Mammary epithelial cell (primary cell): ENCODE data around the gene GRK1.

Experiments used
- EZH2 ChIP-seq: IDR thresholded peaks from 2 replicates; pipeline ENCODE4 v1.6.1; 2012; ENCODE audit warnings: low read length, inconsistent platforms, borderline replicate concordance
- TF ChIP-seq, protein P1 (sequence below), 2 donors: IDR thresholded peaks in 1 of 2; conservative IDR thresholded peaks in 1 of 2; 2 replicates each; pipeline ENCODE4 v1.5.1; 2011 to 2012; ENCODE audit warnings: inconsistent platforms in 2 of 2, low read length in 2 of 2, mild to moderate bottlenecking in 2 of 2, control low read depth in 1 of 2, low read depth in 1 of 2; ENCODE audit not compliant: insufficient read depth in 1 of 2; ENCODE audit errors: extremely low read depth in 1 of 2

DNA sequence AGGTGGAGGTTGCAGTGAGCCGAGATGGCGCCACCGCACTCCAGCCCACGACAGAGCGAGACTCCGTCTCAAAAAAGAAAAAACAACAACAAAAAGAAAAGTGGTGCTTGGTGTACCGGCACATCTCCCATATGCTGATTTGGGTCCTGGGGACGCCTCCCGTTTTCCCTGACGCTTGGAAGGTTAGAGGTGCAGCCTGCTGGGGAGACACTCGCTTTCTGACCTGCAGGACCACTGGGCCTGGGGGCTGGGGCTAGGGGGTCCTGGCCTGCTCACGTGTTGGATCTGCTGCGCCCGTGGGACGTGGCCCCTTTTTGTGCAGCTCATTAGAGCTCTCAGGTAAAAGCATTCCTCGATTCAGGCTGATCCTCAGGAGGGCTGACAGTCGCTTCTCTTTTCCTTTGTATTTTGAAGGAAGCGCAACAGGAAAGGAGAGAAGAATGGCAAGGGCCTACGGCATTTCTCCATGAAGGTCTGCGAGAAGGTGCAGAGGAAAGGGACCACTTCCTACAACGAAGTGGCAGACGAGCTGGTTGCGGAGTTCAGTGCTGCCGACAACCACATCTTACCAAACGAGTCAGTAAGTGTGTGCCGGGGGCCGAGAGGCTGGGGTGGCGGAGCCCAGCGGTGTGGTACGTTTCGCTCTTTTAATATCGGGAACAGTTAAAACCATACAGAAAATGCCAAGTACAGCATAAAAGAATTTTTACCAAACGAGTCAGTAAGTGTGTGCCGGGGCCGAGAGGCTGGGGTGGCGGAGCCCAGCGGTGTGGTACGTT lies 34.1 kb upstream of the GRK1 start:
- TF ChIP-seq, protein P1, sequence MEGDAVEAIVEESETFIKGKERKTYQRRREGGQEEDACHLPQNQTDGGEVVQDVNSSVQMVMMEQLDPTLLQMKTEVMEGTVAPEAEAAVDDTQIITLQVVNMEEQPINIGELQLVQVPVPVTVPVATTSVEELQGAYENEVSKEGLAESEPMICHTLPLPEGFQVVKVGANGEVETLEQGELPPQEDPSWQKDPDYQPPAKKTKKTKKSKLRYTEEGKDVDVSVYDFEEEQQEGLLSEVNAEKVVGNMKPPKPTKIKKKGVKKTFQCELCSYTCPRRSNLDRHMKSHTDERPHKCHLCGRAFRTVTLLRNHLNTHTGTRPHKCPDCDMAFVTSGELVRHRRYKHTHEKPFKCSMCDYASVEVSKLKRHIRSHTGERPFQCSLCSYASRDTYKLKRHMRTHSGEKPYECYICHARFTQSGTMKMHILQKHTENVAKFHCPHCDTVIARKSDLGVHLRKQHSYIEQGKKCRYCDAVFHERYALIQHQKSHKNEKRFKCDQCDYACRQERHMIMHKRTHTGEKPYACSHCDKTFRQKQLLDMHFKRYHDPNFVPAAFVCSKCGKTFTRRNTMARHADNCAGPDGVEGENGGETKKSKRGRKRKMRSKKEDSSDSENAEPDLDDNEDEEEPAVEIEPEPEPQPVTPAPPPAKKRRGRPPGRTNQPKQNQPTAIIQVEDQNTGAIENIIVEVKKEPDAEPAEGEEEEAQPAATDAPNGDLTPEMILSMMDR (conservative IDR thresholded peaks at IDR 0.05 in 1 of 2, IDR thresholded peaks at IDR 0.05 in 1 of 2; ENCODE audit: extremely low read depth in 1 of 2, insufficient read depth in 1 of 2, low read depth in 1 of 2, low read length in 2 of 2), result no peak
- no peak for TF ChIP-seq EZH2
